CD4-positive, alpha-beta T cell (primary cell): ENCODE data around the gene IGDCC3. TPM values are rescaled to one million over a fixed set of nuclear protein-coding genes. Genes with fewer than 3 reads are reported as not detected.

Source experiments
- ATAC-seq: fragments of 200-7000 bp; cut with Tn5 transposase; one replicate; pipeline ENCODE4 v1.10.0; 2022; ENCODE audit warnings: mild to moderate bottlenecking; ENCODE audit not compliant: poor library complexity
- CTCF ChIA-PET: fragments of 350-600 bp; sonication (Branson Sonifier 250); formaldehyde crosslinking; loops from one replicate; lab custom pipeline; 2021; ENCODE audit warnings: antibody characterized with exemption, inconsistent platforms; lab: Charles Lee
- POLR2A ChIA-PET: fragments of 350-600 bp; sonication (Branson Sonifier 250); formaldehyde crosslinking; loops from one replicate; lab custom pipeline; 2021; ENCODE audit warnings: antibody characterized with exemption, inconsistent platforms; lab: Charles Lee
- DNase-seq, 14 experiments: peaks; one replicate each; pipeline ENCODE4 v3.0.0-alpha.2; 2013 to 2020; ENCODE audit warnings: mixed read lengths in 2 of 14
- H3K27ac ChIP-seq, 2 donors: one replicate each; pipeline versions ENCODE4 v1.5.1 to v1.7.0; 2013; ENCODE audit warnings: low read length in 2 of 2, low read depth in 1 of 2, mild to moderate bottlenecking in 1 of 2
- H3K27me3 ChIP-seq, 2 experiments: 1 replicate in 1 of 2; 2 replicates in 1 of 2; pipeline versions ENCODE4 v1.6.1 to v1.7.0; 2013; ENCODE audit warnings: low read length in 2 of 2, control low read depth in 1 of 2, mild to moderate bottlenecking in 1 of 2, moderate library complexity in 1 of 2; ENCODE audit not compliant: insufficient read depth in 2 of 2, control insufficient read depth in 1 of 2
- H3K36me3 ChIP-seq: one replicate; pipeline ENCODE4 v1.6.1; 2013; ENCODE audit warnings: low read length, control low read depth; ENCODE audit not compliant: insufficient read depth
- H3K4me1 ChIP-seq: one replicate; pipeline ENCODE4 v1.6.1; 2013; ENCODE audit warnings: low read length, control low read depth; ENCODE audit not compliant: insufficient read depth
- H3K4me3 ChIP-seq: one replicate; pipeline ENCODE4 v1.5.1; 2013; ENCODE audit warnings: mild to moderate bottlenecking, low read length, moderate library complexity
- H3K9me3 ChIP-seq, 2 experiments: 1 replicate in 1 of 2; 2 replicates in 1 of 2; pipeline versions ENCODE4 v1.6.1 to v1.7.0; 2013; ENCODE audit warnings: low read length in 2 of 2, mild to moderate bottlenecking in 2 of 2, control low read depth in 1 of 2, moderate library complexity in 1 of 2; ENCODE audit not compliant: control insufficient read depth in 1 of 2, insufficient read depth in 1 of 2
- H3K27ac Mint-ChIP-seq: one replicate; pipeline ENCODE4 v1.8.0; 2020; ENCODE audit warnings: mixed read lengths
- H3K27me3 Mint-ChIP-seq: one replicate; pipeline ENCODE4 v1.8.0; 2021; ENCODE audit warnings: mixed read lengths
- H3K36me3 Mint-ChIP-seq: one replicate; pipeline ENCODE4 v1.8.0; 2021; ENCODE audit warnings: low read depth, mixed read lengths
- H3K4me1 Mint-ChIP-seq: one replicate; pipeline ENCODE4 v1.8.0; 2021; ENCODE audit warnings: low read depth, mixed read lengths
- H3K4me3 Mint-ChIP-seq: one replicate; pipeline ENCODE4 v1.8.0; 2020; ENCODE audit warnings: mild to moderate bottlenecking, mixed read lengths
- H3K9me3 Mint-ChIP-seq: one replicate; pipeline ENCODE4 v1.8.0; 2020; ENCODE audit warnings: mixed read lengths
- CTCF ChIP-seq: fragments of 200-600 bp; IDR thresholded peaks from one replicate; pipeline ENCODE4 v1.8.0; 2022; ENCODE audit warnings: antibody characterized with exemption, mild to moderate bottlenecking
- intact Hi-C, 2 experiments: fragments of 100-400 bp; cut with DNase I in 1 of 2; cut with micrococcal nuclease in 1 of 2; formaldehyde crosslinking; loops; one replicate each; pipeline versions ENCODE4 v1.15.1 to v1.9.0; 2023 to 2025; cut with DNase I, micrococcal nuclease
- total RNA-seq, 174 experiments: library from RNA in 2 of 174; stranded (reverse) in 2 of 174; gene quantifications; one replicate each; pipeline ENCODE4 v1.2.3 and lab custom pipeline; 2021 to 2026

IGDCC3 gene
- total RNA-seq, 2 experiments from 2014 or later, result not detected

- H3K4me3 ChIP-seq, result no peak overlapping the region
- no peak overlapping the region for H3K27ac ChIP-seq
- ChIA-PET CTCF (no interaction called here), POLR2A (no interaction called here)
- Mint-ChIP-seq H3K4me1 (no peaks in the 10 kb centered on the region), H3K27me3 (peaks cover 26% of the 10 kb centered on the region), H3K4me3 (no peak overlapping the region), H3K36me3 (no peaks in the 10 kb centered on the region), H3K27ac (no peak overlapping the region), H3K9me3 (no peaks in the 10 kb centered on the region)
- ATAC-seq (no peak), DNase-seq (no peak)
- intact Hi-C loops, result no loop called here
- H3K4me1 ChIP-seq, result no peaks in the 10 kb centered on the region
- no peaks in the 10 kb centered on the region for H3K36me3 ChIP-seq
- TF ChIP-seq CTCF, result no peak
- H3K9me3 ChIP-seq, result no peaks in the 10 kb centered on the region
- peaks cover 4 to 10% of the 10 kb centered on the region in 2 experiments for H3K27me3 ChIP-seq
Observed at GRCh38 chr15:65412556-65412955, 34.8 kb upstream of the IGDCC3 start.

GRCh38 chr15:65411465-65412071 lies 33.8 kb upstream of the IGDCC3 start:
- H3K36me3 Mint-ChIP-seq, result no peaks in the 10 kb centered on the region
- no peaks in the 10 kb centered on the region for H3K9me3 Mint-ChIP-seq
- no peak for ATAC-seq
- no peaks in the 10 kb centered on the region for H3K4me1 Mint-ChIP-seq
- intact Hi-C loops, result no loop called here
- H3K27ac Mint-ChIP-seq, result no peak overlapping the region
- no peak for DNase-seq
- TF ChIP-seq CTCF, result no peak
- H3K27me3 Mint-ChIP-seq, result peaks cover 18% of the 10 kb centered on the region
- H3K27ac ChIP-seq, result no peak overlapping the region
- POLR2A ChIA-PET, result no interaction called here
- H3K9me3 ChIP-seq, result no peaks in the 10 kb centered on the region
- no peak overlapping the region for H3K4me3 Mint-ChIP-seq
- CTCF ChIA-PET, result no interaction called here
- peaks cover 4 to 8% of the 10 kb centered on the region in 2 experiments for H3K27me3 ChIP-seq
- no peaks in the 10 kb centered on the region for H3K36me3 ChIP-seq
- no peak overlapping the region for H3K4me3 ChIP-seq
- no peaks in the 10 kb centered on the region for H3K4me1 ChIP-seq

GRCh38 chr15:65410972-65411371 lies 33.2 kb upstream of the IGDCC3 start:
- no peak overlapping the region for H3K4me3 Mint-ChIP-seq
- no peak for TF ChIP-seq CTCF
- Histone ChIP-seq H3K9me3 (no peaks in the 10 kb centered on the region), H3K27ac (no peak overlapping the region), H3K4me3 (no peak overlapping the region), H3K36me3 (no peaks in the 10 kb centered on the region), H3K27me3 (peaks cover 4 to 5% of the 10 kb centered on the region in 2 experiments), H3K4me1 (no peaks in the 10 kb centered on the region)
- ATAC-seq, result no peak
- no peak overlapping the region for H3K27ac Mint-ChIP-seq
- H3K27me3 Mint-ChIP-seq, result peaks cover 20% of the 10 kb centered on the region
- CTCF ChIA-PET, result no interaction called here
- no peaks in the 10 kb centered on the region for H3K9me3 Mint-ChIP-seq
- intact Hi-C loops, result no loop called here
- no peak for DNase-seq
- POLR2A ChIA-PET, result no interaction called here
- H3K36me3 Mint-ChIP-seq, result no peaks in the 10 kb centered on the region
- H3K4me1 Mint-ChIP-seq, result no peaks in the 10 kb centered on the region
